K562 (cell line): ENCODE measurements around the gene CMTM1. TPM values are rescaled to one million over a fixed set of nuclear protein-coding genes. Genes with fewer than 3 reads are reported as not detected.

ENCODE experiments used
- ASH1L ChIP-seq: fragments of 450-650 bp; IDR thresholded peaks from 2 replicates; pipeline ENCODE4 v1.6.1; 2018; ENCODE audit warnings: borderline replicate concordance, mild to moderate bottlenecking, low read depth; ENCODE audit not compliant: partially characterized antibody
- ATF7 ChIP-seq: fragments of 450-650 bp; IDR thresholded peaks from 2 replicates; pipeline ENCODE4 v1.7.1; 2014; ENCODE audit warnings: mild to moderate bottlenecking, moderate library complexity
- CHCHD3 ChIP-seq: fragments of 250-450 bp; sonication (Bioruptor Pico); IDR thresholded peaks from 2 replicates; pipeline ENCODE4 v2.1.2; 2022; ENCODE audit warnings: mild to moderate bottlenecking
- CTBP1 ChIP-seq: fragments of 450-650 bp; IDR thresholded peaks from 2 replicates; pipeline ENCODE4 v1.6.1; 2016; ENCODE audit warnings: borderline replicate concordance
- DMBX1 ChIP-seq: fragments of 250-450 bp; sonication (Bioruptor Pico); IDR thresholded peaks from 2 replicates; pipeline ENCODE4 v1.8.0; 2022; ENCODE audit warnings: inconsistent platforms, mild to moderate bottlenecking, moderate library complexity, borderline replicate concordance
- DPF2 ChIP-seq: fragments of 450-650 bp; IDR thresholded peaks from 2 replicates; pipeline ENCODE4 v1.6.1; 2016
- HDAC2 ChIP-seq: fragments of 450-650 bp; IDR thresholded peaks from 2 replicates; pipeline ENCODE4 v1.6.1; 2016; ENCODE audit warnings: mild to moderate bottlenecking
- KLF10 ChIP-seq: fragments of 250-450 bp; sonication (Bioruptor Pico); IDR thresholded peaks from 2 replicates; pipeline ENCODE4 v1.6.1; 2021; ENCODE audit warnings: matching md5 sums
- NBN ChIP-seq: fragments of 450-650 bp; IDR thresholded peaks from 2 replicates; pipeline ENCODE4 v1.6.1; 2016; ENCODE audit warnings: low read depth, mild to moderate bottlenecking
- PHF21A ChIP-seq: fragments of 450-650 bp; IDR thresholded peaks from 2 replicates; pipeline ENCODE4 v1.6.1; 2017; ENCODE audit warnings: low read depth, borderline replicate concordance
- RCOR1 ChIP-seq, 2 experiments: IDR thresholded peaks; 2 replicates each; pipeline ENCODE4 v1.6.1; 2012; ENCODE audit warnings: low read depth in 2 of 2, low read length in 2 of 2, borderline replicate concordance in 1 of 2, improper control_type of control experiment in 1 of 2
- SAFB2 ChIP-seq: fragments of 200-400 bp; formaldehyde crosslinking; IDR thresholded peaks from 2 replicates; pipeline ENCODE4 v1.6.1; 2018; ENCODE audit warnings: borderline replicate concordance, low read length, low read depth, moderate library complexity; ENCODE audit not compliant: severe bottlenecking
- TAF7 ChIP-seq: fragments of 450-650 bp; IDR thresholded peaks from 2 replicates; pipeline ENCODE4 v1.6.1; 2016; ENCODE audit warnings: missing genetic modification characterization, missing compliant biosample characterization
- TAL1 ChIP-seq: fragments of 450-650 bp; IDR thresholded peaks from 2 replicates; pipeline ENCODE4 v1.6.1; 2016; ENCODE audit warnings: mild to moderate bottlenecking
- TEAD4 ChIP-seq, 2 experiments: sonication (generic) in 1 of 2; formaldehyde crosslinking in 1 of 2; IDR thresholded peaks; 2 replicates each; pipeline versions ENCODE4 v1.6.1 to v1.8.0; 2012 to 2022; ENCODE audit warnings: borderline replicate concordance in 1 of 2, inconsistent platforms in 1 of 2, low read length in 1 of 2, mild to moderate bottlenecking in 1 of 2, missing genetic modification reagents in 1 of 2
- ZBED1 ChIP-seq: IDR thresholded peaks from 2 replicates; pipeline ENCODE4 v1.6.1; 2014
- ZNF134 ChIP-seq: fragments of 250-450 bp; sonication (Bioruptor Pico); conservative IDR thresholded peaks from 2 replicates; pipeline ENCODE4 v1.4.0; 2020
- ZNF143 ChIP-seq: sonication (generic); formaldehyde crosslinking; IDR thresholded peaks from 2 replicates; pipeline ENCODE4 v1.9.0; 2022; ENCODE audit warnings: mild to moderate bottlenecking, missing genetic modification reagents
- ZNF444 ChIP-seq: fragments of 250-450 bp; sonication (Bioruptor Pico); IDR thresholded peaks from 2 replicates; pipeline ENCODE4 v1.4.0; 2020; ENCODE audit warnings: mild to moderate bottlenecking, moderate library complexity
- ZNF583 ChIP-seq: fragments of 250-450 bp; sonication (Bioruptor Pico); IDR thresholded peaks from 2 replicates; pipeline ENCODE4 v1.4.0; 2020
- ZZZ3 ChIP-seq: fragments of 450-650 bp; IDR thresholded peaks from 2 replicates; pipeline ENCODE4 v1.6.1; 2016; ENCODE audit warnings: antibody characterized with exemption, mild to moderate bottlenecking, moderate library complexity
- polyA plus RNA-seq, 8 experiments: library from polyadenylated mRNA; depleted of rRNA in 4 of 8; stranded (reverse) in 5 of 8; unstranded in 3 of 8; fragments of >200 nt; fragmentation: Nextera tagmentation in 2 of 8; fragmentation: Illumina TruSeq in 1 of 8; extraction: Ambion mirVana in 2 of 8; extraction: Trizol in 1 of 8; gene quantifications; 2 replicates each; pipeline versions ENCODE4 v1.2.1 to v1.2.3, GENCODE V29; 2011 to 2014; ENCODE audit warnings: inconsistent platforms in 1 of 8, missing spikeins in 1 of 8
- total RNA-seq, 7 experiments: library from RNA; depleted of rRNA in 6 of 7; stranded (reverse); fragments of >200 nt in 6 of 7; fragmentation: Illumina TruSeq in 2 of 7; extraction: Trizol in 2 of 7; gene quantifications; 2 replicates each; pipeline versions ENCODE4 v1.2.1 to v1.2.3, GENCODE V29; 2011 to 2021; ENCODE audit warnings: low replicate concordance in 1 of 7
- TF ChIP-seq, protein P1 (sequence below): fragments of 250-450 bp; sonication (Bioruptor Pico); IDR thresholded peaks from 2 replicates; pipeline ENCODE4 v1.4.0; 2020; ENCODE audit warnings: mild to moderate bottlenecking, moderate library complexity
- TF ChIP-seq, protein P2 (sequence below), 2 experiments: fragments of 450-650 bp; conservative IDR thresholded peaks; 2 replicates each; pipeline ENCODE4 v1.6.1; 2017; ENCODE audit warnings: mild to moderate bottlenecking in 2 of 2, moderate library complexity in 2 of 2
- TF ChIP-seq, protein P3 (sequence below): fragments of 250-450 bp; sonication (Bioruptor Pico); IDR thresholded peaks from 2 replicates; pipeline ENCODE4 v1.5.0; 2021
- TF ChIP-seq, protein P4 (sequence below): fragments of 450-650 bp; IDR thresholded peaks from 2 replicates; pipeline ENCODE4 v1.6.1; 2016

CMTM1 gene
- total and polyA plus RNA-seq, 9 of the 15 experiments (the other 6 are each of a cell fraction or from before 2014, with no cell fraction given) = 0.25 to 2.6 (median 1.1) TPM; not detected in 2

DNA sequence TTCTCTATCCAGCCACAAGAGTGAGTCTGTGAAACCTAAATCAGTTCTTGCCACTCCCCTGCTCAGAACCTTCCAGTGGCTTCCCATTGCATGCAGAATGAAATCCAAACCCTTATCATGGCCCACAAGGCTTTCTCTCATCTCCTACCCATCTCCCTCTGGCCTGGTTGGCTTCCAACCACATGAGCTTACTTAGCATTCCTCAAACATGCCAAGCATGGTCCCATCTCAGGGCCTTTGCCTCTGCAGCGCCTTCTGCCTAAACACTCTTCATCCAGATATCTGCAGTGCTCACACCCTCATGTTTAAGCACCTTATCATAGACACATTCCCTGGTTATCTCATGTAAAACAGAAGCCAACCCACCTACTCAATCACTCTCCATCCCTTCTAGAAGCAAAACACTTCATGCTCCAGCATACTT lies 31.9 kb upstream of the CMTM1 start (continued):
- TF ChIP-seq, protein P1, sequence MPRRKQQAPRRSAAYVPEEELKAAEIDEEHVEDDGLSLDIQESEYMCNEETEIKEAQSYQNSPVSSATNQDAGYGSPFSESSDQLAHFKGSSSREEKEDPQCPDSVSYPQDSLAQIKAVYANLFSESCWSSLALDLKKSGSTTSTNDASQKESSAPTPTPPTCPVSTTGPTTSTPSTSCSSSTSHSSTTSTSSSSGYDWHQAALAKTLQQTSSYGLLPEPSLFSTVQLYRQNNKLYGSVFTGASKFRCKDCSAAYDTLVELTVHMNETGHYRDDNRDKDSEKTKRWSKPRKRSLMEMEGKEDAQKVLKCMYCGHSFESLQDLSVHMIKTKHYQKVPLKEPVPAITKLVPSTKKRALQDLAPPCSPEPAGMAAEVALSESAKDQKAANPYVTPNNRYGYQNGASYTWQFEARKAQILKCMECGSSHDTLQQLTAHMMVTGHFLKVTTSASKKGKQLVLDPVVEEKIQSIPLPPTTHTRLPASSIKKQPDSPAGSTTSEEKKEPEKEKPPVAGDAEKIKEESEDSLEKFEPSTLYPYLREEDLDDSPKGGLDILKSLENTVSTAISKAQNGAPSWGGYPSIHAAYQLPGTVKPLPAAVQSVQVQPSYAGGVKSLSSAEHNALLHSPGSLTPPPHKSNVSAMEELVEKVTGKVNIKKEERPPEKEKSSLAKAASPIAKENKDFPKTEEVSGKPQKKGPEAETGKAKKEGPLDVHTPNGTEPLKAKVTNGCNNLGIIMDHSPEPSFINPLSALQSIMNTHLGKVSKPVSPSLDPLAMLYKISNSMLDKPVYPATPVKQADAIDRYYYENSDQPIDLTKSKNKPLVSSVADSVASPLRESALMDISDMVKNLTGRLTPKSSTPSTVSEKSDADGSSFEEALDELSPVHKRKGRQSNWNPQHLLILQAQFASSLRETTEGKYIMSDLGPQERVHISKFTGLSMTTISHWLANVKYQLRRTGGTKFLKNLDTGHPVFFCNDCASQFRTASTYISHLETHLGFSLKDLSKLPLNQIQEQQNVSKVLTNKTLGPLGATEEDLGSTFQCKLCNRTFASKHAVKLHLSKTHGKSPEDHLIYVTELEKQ = no peak
- TF ChIP-seq DPF2 (peak; percentile 71), CHCHD3 (CRISPR knock-in tag) (no peak), ZNF143 (no peak), SAFB2 (no peak), KLF10 (CRISPR knock-in tag) (no peak), DMBX1 (CRISPR knock-in tag) (no peak; the same call in 1 of the 2 replicates), ASH1L (no peak), ZNF134 (CRISPR knock-in tag) (no peak), ZNF583 (CRISPR knock-in tag) (no peak), ZBED1 (no peak), TAF7 (tag) (no peak), ZNF444 (CRISPR knock-in tag) (no peak), NBN (no peak), PHF21A (0 out of 2 replicates have a peak, but pooled peaks have one; percentile 32), RCOR1 (IDR thresholded peaks at IDR 0.05; ENCODE audit: borderline replicate concordance in 1 of 2, low read depth in 2 of 2, low read length in 2 of 2) (peak in 1 of 2 experiments; percentile 91; a peak in 3 of 4 replicates), ZZZ3 (no peak), HDAC2 (peak; percentile 78), TAL1 (peak; percentile 87), ATF7 (no peak), CTBP1 (peak; percentile 55; the same call in 1 of the 2 replicates), TEAD4 (IDR thresholded peaks at IDR 0.05; ENCODE audit: low read length) (peak; percentile 92), TEAD4 (CRISPR knock-in tag; IDR thresholded peaks at IDR 0.05; ENCODE audit: borderline replicate concordance) (no peak)
- TF ChIP-seq, protein P2, sequence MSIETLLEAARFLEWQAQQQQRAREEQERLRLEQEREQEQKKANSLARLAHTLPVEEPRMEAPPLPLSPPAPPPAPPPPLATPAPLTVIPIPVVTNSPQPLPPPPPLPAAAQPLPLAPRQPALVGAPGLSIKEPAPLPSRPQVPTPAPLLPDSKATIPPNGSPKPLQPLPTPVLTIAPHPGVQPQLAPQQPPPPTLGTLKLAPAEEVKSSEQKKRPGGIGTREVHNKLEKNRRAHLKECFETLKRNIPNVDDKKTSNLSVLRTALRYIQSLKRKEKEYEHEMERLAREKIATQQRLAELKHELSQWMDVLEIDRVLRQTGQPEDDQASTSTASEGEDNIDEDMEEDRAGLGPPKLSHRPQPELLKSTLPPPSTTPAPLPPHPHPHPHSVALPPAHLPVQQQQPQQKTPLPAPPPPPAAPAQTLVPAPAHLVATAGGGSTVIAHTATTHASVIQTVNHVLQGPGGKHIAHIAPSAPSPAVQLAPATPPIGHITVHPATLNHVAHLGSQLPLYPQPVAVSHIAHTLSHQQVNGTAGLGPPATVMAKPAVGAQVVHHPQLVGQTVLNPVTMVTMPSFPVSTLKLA (conservative IDR thresholded peaks at IDR 0.05) = 0 out of 4 replicates have a peak, but pooled peaks of 1 of the 2 experiments have one; percentile 23
- TF ChIP-seq, protein P3, sequence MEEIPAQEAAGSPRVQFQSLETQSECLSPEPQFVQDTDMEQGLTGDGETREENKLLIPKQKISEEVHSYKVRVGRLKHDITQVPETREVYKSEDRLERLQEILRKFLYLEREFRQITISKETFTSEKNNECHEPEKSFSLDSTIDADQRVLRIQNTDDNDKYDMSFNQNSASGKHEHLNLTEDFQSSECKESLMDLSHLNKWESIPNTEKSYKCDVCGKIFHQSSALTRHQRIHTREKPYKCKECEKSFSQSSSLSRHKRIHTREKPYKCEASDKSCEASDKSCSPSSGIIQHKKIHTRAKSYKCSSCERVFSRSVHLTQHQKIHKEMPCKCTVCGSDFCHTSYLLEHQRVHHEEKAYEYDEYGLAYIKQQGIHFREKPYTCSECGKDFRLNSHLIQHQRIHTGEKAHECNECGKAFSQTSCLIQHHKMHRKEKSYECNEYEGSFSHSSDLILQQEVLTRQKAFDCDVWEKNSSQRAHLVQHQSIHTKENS = no peak
- TF ChIP-seq, protein P4, sequence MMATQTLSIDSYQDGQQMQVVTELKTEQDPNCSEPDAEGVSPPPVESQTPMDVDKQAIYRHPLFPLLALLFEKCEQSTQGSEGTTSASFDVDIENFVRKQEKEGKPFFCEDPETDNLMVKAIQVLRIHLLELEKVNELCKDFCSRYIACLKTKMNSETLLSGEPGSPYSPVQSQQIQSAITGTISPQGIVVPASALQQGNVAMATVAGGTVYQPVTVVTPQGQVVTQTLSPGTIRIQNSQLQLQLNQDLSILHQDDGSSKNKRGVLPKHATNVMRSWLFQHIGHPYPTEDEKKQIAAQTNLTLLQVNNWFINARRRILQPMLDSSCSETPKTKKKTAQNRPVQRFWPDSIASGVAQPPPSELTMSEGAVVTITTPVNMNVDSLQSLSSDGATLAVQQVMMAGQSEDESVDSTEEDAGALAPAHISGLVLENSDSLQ = no peak
